Glutamatergic neuron (in vitro differentiated cells): ENCODE data around the gene NXPH3. TPM values are rescaled to one million over a fixed set of nuclear protein-coding genes. Genes with fewer than 3 reads are reported as not detected.
A peak's percentile ranks its signal among the peaks of the same experiment; 100 is the strongest.

Experiments used
- DNase-seq: peaks from one replicate; pipeline ENCODE4 v3.0.0; 2022
- H3K27ac Mint-ChIP-seq: one replicate; pipeline ENCODE4 v1.8.0; 2020; ENCODE audit warnings: mild to moderate bottlenecking, mixed read lengths, inconsistent platforms; ENCODE audit not compliant: unreplicated experiment
- H3K27me3 Mint-ChIP-seq: one replicate; pipeline ENCODE4 v1.8.0; 2020; ENCODE audit warnings: mild to moderate bottlenecking, moderate library complexity, mixed read lengths, inconsistent platforms; ENCODE audit not compliant: unreplicated experiment
- H3K36me3 Mint-ChIP-seq: one replicate; pipeline ENCODE4 v1.8.0; 2020; ENCODE audit warnings: mild to moderate bottlenecking, mixed read lengths, inconsistent platforms; ENCODE audit not compliant: unreplicated experiment
- H3K4me1 Mint-ChIP-seq: one replicate; pipeline ENCODE4 v1.8.0; 2020; ENCODE audit warnings: mild to moderate bottlenecking, low read depth, mixed read lengths, inconsistent platforms; ENCODE audit not compliant: unreplicated experiment
- H3K4me3 Mint-ChIP-seq: one replicate; pipeline ENCODE4 v1.8.0; 2020; ENCODE audit warnings: mild to moderate bottlenecking, mixed read lengths, inconsistent platforms; ENCODE audit not compliant: unreplicated experiment
- H3K9me3 Mint-ChIP-seq: one replicate; pipeline ENCODE4 v1.8.0; 2020; ENCODE audit warnings: mild to moderate bottlenecking, moderate library complexity, mixed read lengths, inconsistent platforms; ENCODE audit not compliant: unreplicated experiment
- CTCF ChIP-seq: fragments of 200-600 bp; sonication (generic); IDR thresholded peaks from one replicate; pipeline ENCODE4 v1.5.0; 2021; ENCODE audit not compliant: partially characterized antibody, unreplicated experiment
- total RNA-seq: library from RNA; stranded (reverse); fragmentation: NEBNext Ultra II Directional; extraction: Animal tissue kit (Norgen Biotek cat#: 25700); gene quantifications from one replicate; pipeline ENCODE4 v1.2.1, GENCODE V29; 2021; ENCODE audit not compliant: unreplicated experiment

NXPH3 gene
- total RNA-seq, 1 donor from 2014 or later = 2.0 TPM

- Mint-ChIP-seq H3K27ac (peak overlapping the region; percentile 48), H3K4me1 (peaks cover 25% of the 10 kb centered on the region), H3K27me3 (peaks cover 2% of the 10 kb centered on the region), H3K4me3 (peak overlapping the region; percentile 87), H3K36me3 (no peaks in the 10 kb centered on the region), H3K9me3 (peaks cover 4% of the 10 kb centered on the region)
- no peak for DNase-seq
- no peak for TF ChIP-seq CTCF
Observed at GRCh38 chr17:49576917-49577649, 1.4 kb downstream of the NXPH3 start.

- no peaks in the 10 kb centered on the region for H3K36me3 Mint-ChIP-seq
- TF ChIP-seq CTCF = no peak
- H3K4me3 Mint-ChIP-seq = peak overlapping the region; percentile 23
- H3K4me1 Mint-ChIP-seq = peaks cover 25% of the 10 kb centered on the region
- no peak overlapping the region for H3K27ac Mint-ChIP-seq
- no peak for DNase-seq
- peaks cover 4% of the 10 kb centered on the region for H3K9me3 Mint-ChIP-seq
- peaks cover 2% of the 10 kb centered on the region for H3K27me3 Mint-ChIP-seq
Observed at GRCh38 chr17:49577650-49577934, 1.9 kb downstream of the NXPH3 start.

GRCh38 chr17:49577963-49578362, 2.3 kb downstream of the NXPH3 start:
- DNase-seq = no peak
- H3K36me3 Mint-ChIP-seq = no peaks in the 10 kb centered on the region
- peaks cover 25% of the 10 kb centered on the region for H3K4me1 Mint-ChIP-seq
- H3K4me3 Mint-ChIP-seq = peak overlapping the region; percentile 23
- TF ChIP-seq CTCF = no peak
- peaks cover 4% of the 10 kb centered on the region for H3K27me3 Mint-ChIP-seq
- no peak overlapping the region for H3K27ac Mint-ChIP-seq
- H3K9me3 Mint-ChIP-seq = peaks cover 4% of the 10 kb centered on the region

- Mint-ChIP-seq H3K4me1 (peaks cover 24% of the 10 kb centered on the region), H3K9me3 (peaks cover 4% of the 10 kb centered on the region), H3K36me3 (no peaks in the 10 kb centered on the region), H3K4me3 (no peak overlapping the region), H3K27me3 (peaks cover 5% of the 10 kb centered on the region), H3K27ac (no peak overlapping the region)
- DNase-seq = no peak
- no peak for TF ChIP-seq CTCF
Observed at GRCh38 chr17:49578414-49578813, 2.7 kb downstream of the NXPH3 start.

- Mint-ChIP-seq H3K4me1 (peaks cover 20% of the 10 kb centered on the region), H3K27ac (no peak overlapping the region)
Observed at GRCh38 chr17:49578952-49579500, 3.4 kb downstream of the NXPH3 start.

More at GRCh38 chr17:49578952-49579500, 3.4 kb downstream of the NXPH3 start:
- Mint-ChIP-seq H3K27me3 (peaks cover 5% of the 10 kb centered on the region), H3K9me3 (peaks cover 4% of the 10 kb centered on the region), H3K36me3 (no peaks in the 10 kb centered on the region), H3K4me3 (no peak overlapping the region)
- TF ChIP-seq CTCF = no peak
- no peak for DNase-seq
